SU-DHL-6 (cell line): ENCODE measurements around the gene FRAT1.

Experiments used
- EZH2phosphoT487 ChIP-seq: fragments of 200-600 bp; sonication (generic), shearing (Covaris generic); conservative IDR thresholded peaks from 2 replicates; pipeline ENCODE4 v1.6.1; 2018; ENCODE audit warnings: mild to moderate bottlenecking, antibody characterized with exemption, low read length, moderate library complexity, mixed read lengths
- TF ChIP-seq, protein P1 (sequence below): fragments of 200-600 bp; sonication (generic); IDR thresholded peaks from one replicate; pipeline ENCODE4 v1.5.1; 2017; ENCODE audit warnings: antibody characterized with exemption, mild to moderate bottlenecking, low read length, moderate library complexity; ENCODE audit not compliant: insufficient read depth, poor library complexity, severe bottlenecking

DNA sequence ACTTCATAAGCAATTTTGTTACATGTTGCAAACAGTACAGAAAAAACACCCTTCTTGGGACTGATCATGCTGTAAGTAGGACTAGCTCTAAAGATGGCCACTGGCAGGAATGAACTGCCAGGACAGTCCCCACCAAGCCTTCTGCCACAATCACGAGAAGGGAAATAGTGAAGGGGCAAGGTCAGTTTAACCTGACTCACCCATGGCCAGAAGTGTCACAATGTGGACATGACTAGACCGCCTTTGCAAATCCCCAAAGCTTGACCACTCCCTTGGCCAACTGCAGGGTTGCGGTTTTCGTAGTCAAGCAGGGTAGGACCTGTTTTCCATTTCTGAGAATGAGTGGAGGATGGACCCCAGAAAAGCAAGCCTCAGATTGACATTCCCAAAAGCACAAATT, 34.9 kb downstream of the FRAT1 start:
- TF ChIP-seq, protein P1, sequence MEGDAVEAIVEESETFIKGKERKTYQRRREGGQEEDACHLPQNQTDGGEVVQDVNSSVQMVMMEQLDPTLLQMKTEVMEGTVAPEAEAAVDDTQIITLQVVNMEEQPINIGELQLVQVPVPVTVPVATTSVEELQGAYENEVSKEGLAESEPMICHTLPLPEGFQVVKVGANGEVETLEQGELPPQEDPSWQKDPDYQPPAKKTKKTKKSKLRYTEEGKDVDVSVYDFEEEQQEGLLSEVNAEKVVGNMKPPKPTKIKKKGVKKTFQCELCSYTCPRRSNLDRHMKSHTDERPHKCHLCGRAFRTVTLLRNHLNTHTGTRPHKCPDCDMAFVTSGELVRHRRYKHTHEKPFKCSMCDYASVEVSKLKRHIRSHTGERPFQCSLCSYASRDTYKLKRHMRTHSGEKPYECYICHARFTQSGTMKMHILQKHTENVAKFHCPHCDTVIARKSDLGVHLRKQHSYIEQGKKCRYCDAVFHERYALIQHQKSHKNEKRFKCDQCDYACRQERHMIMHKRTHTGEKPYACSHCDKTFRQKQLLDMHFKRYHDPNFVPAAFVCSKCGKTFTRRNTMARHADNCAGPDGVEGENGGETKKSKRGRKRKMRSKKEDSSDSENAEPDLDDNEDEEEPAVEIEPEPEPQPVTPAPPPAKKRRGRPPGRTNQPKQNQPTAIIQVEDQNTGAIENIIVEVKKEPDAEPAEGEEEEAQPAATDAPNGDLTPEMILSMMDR: no peak
- no peak for TF ChIP-seq EZH2phosphoT487
